Lung (tissue), 12 donors: Measurements from ENCODE around the gene CREB5. TPM values are rescaled to one million over a fixed set of nuclear protein-coding genes. Genes with fewer than 3 reads are reported as not detected.
A peak's percentile ranks its signal among the peaks of the same experiment; 100 is the strongest.

Source experiments
- ATAC-seq: fragments of 200-7000 bp; cut with Tn5 transposase; one replicate; pipeline ENCODE4 v1.9.1; 2020; ENCODE audit warnings: moderate number of reproducible peaks; ENCODE audit not compliant: insufficient read depth, low FRiP score
- DNase-seq, 3 donors: peaks; one replicate each; pipeline ENCODE4 v3.0.0-alpha.2; 2013 to 2017
- H3K27ac ChIP-seq, 2 donors: one replicate each; pipeline ENCODE4 v1.5.1; 2013; ENCODE audit warnings: mild to moderate bottlenecking in 2 of 2, moderate library complexity in 2 of 2, control low read depth in 1 of 2, inconsistent platforms in 1 of 2, low read depth in 1 of 2, low read length in 1 of 2
- H3K27me3 ChIP-seq, 3 donors: one replicate each; pipeline ENCODE4 v1.5.1; 2013; ENCODE audit warnings: low read length in 2 of 3; ENCODE audit not compliant: control insufficient read depth in 3 of 3, insufficient read depth in 3 of 3
- H3K36me3 ChIP-seq, 4 donors: one replicate each; pipeline ENCODE4 v1.5.1; 2013; ENCODE audit warnings: low read length in 4 of 4, mild to moderate bottlenecking in 1 of 4, moderate library complexity in 1 of 4; ENCODE audit not compliant: control insufficient read depth in 4 of 4, insufficient read depth in 4 of 4
- H3K4me1 ChIP-seq, 5 donors: one replicate each; pipeline ENCODE4 v1.5.1; 2013; ENCODE audit warnings: low read length in 5 of 5, mild to moderate bottlenecking in 2 of 5, moderate library complexity in 1 of 5; ENCODE audit not compliant: control insufficient read depth in 5 of 5, insufficient read depth in 5 of 5
- H3K4me3 ChIP-seq: one replicate; pipeline ENCODE4 v1.5.1; 2013; ENCODE audit warnings: mild to moderate bottlenecking, control low read depth, moderate library complexity
- H3K9ac ChIP-seq, 2 donors: one replicate each; pipeline ENCODE4 v1.5.1; 2013; ENCODE audit warnings: low read length in 2 of 2, control low read depth in 1 of 2; ENCODE audit not compliant: insufficient read depth in 1 of 2
- H3K9me3 ChIP-seq, 4 donors: one replicate each; pipeline ENCODE4 v1.5.1; 2013; ENCODE audit warnings: low read length in 3 of 4, mild to moderate bottlenecking in 1 of 4, moderate library complexity in 1 of 4; ENCODE audit not compliant: control insufficient read depth in 4 of 4, insufficient read depth in 3 of 4
- CTCF ChIP-seq: IDR thresholded peaks from 2 replicates; pipeline ENCODE4 v1.5.1; 2012; ENCODE audit warnings: mild to moderate bottlenecking; ENCODE audit errors: control extremely low read depth, extremely low read depth
- WGBS, 2 donors: extraction: QIAGEN DNeasy Blood & Tissue Kit; methylation state at CpG; one replicate each; pipeline ENCODE4 v1.1.7; 2013; 5-methylcytosine and 5-hydroxymethylcytosine counted together
- polyA plus RNA-seq, 2 donors: library from polyadenylated mRNA; stranded (reverse); fragments of 200-250 nt; gene quantifications; one replicate each; pipeline ENCODE4 v1.2.1, GENCODE V29; 2013
- total RNA-seq, 2 donors: library from RNA; depleted of rRNA in 1 of 2; stranded (reverse); fragments of >200 nt in 1 of 2; gene quantifications; one replicate each; pipeline ENCODE4 v1.2.1, GENCODE V29; 2014 to 2021
- donor health status: control.
- donor health status: control.
- donor health status: Bipolar disorder and iron deficiency.
- donor health status: healthy.
- donor health status: DM: yes; HTN: yes; CAD: no.

CREB5 gene
- total and polyA plus RNA-seq, 4 donors = 2.7 to 23.1 (median 9.6) TPM

DNA sequence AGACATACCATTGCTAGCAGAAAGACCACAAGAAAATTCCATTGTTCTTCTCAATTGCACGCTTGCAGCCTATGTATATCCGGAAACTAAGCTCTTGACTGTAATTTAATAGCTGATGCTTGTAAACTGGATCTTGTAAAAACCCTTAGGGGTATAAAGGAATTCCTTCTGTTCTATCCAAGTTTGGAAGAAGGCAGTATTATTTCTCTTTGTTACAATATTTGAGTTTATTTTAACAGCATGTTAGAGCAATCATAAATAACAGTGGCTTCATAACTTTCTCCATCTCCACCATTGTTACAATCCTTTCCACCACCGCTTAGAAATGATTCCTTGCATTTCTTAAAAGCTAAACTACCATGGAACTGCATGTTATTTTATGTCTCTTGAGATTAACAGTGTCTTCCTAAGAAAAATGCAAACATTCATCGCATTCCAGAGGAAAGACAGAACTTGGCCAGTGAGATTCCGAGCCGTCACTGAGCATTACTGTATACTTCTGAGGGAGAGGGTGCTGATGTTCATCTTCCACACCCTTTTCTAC is 453.4 kb downstream of the CREB5 start:
- no peak for ATAC-seq
- no peak for TF ChIP-seq CTCF
- Histone ChIP-seq H3K9ac (no peak overlapping the region), H3K4me1 (peaks cover 0 to 10% (median 0%) of the 10 kb centered on the region in 5 donors), H3K4me3 (no peak overlapping the region), H3K27me3 (no peaks in the 10 kb centered on the region), H3K27ac (no peak overlapping the region), H3K9me3 (no peaks in the 10 kb centered on the region), H3K36me3 (no peaks in the 10 kb centered on the region)
- peak in 1 of 3 donors; percentile 23 for DNase-seq
- 87 to 94% methylated on average over 6 of the region's 6 CpGs for WGBS, 2 donors

DNA sequence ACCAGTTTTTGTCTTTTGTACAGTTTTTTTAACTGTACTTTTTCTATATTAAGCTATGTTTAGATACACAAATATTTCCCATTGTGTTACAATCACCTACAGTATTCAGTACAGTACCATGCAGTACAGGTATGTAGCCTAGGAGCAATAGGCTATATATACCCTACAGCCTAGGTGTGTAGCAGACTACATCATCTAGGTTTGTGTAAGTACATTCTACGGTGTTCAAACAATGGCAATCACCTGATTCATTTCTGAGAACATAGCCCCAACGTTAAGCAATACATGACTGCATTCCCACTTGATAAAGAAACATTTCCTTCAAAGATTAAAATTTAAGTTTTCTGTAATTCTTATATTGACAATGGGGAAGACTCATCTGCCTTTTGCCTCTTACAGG is 456.4 kb downstream of the CREB5 start:
- Histone ChIP-seq H3K27ac (no peak overlapping the region), H3K9me3 (no peaks in the 10 kb centered on the region), H3K36me3 (no peaks in the 10 kb centered on the region), H3K27me3 (no peaks in the 10 kb centered on the region), H3K4me1 (peaks cover 0 to 36% (median 0%) of the 10 kb centered on the region in 5 donors), H3K4me3 (no peak overlapping the region), H3K9ac (no peak overlapping the region)
- DNase-seq (no peak), ATAC-seq (no peak)
- 80 to 89% methylated on average over 2 of the region's 2 CpGs for WGBS, 2 donors
- no peak for TF ChIP-seq CTCF

GRCh38 chr7:28871077-28871476 is 458.8 kb downstream of the CREB5 start:
- Histone ChIP-seq H3K27me3 (no peaks in the 10 kb centered on the region), H3K9ac (no peak overlapping the region), H3K27ac (no peak overlapping the region), H3K9me3 (no peaks in the 10 kb centered on the region), H3K4me1 (peaks cover 0 to 40% (median 0%) of the 10 kb centered on the region in 5 donors), H3K36me3 (no peaks in the 10 kb centered on the region), H3K4me3 (no peak overlapping the region)
- no peak for TF ChIP-seq CTCF
- WGBS, 2 donors = 95 to 99% methylated on average over 2 of the region's 2 CpGs
- DNase-seq (no peak), ATAC-seq (no peak)

GRCh38 chr7:28871631-28872030 is 459.3 kb downstream of the CREB5 start:
- Histone ChIP-seq H3K4me1 (peaks cover 0 to 40% (median 0%) of the 10 kb centered on the region in 5 donors), H3K27ac (no peak overlapping the region), H3K27me3 (no peaks in the 10 kb centered on the region), H3K4me3 (no peak overlapping the region), H3K9ac (no peak overlapping the region), H3K9me3 (no peaks in the 10 kb centered on the region), H3K36me3 (no peaks in the 10 kb centered on the region)
- ATAC-seq (no peak), DNase-seq (peak; percentile 48 to 91 (median 87))
- no peak for TF ChIP-seq CTCF
